ENCODE data around the gene RETREG2.

GRCh38 chr2:219159771-219160185, 18.3 kb upstream of the RETREG2 start:
- TF ChIP-seq CTCF (conservative IDR thresholded peaks at IDR 0.05; ENCODE audit: low read depth in 2 of 2) = no peak
- TF ChIP-seq EZH2phosphoT487 (IDR thresholded peaks at IDR 0.05; ENCODE audit: unreplicated experiment) = no peak
- no peak for TF ChIP-seq ETS1 (IDR thresholded peaks at IDR 0.05)
- no peak for TF ChIP-seq POLR2AphosphoS5 (IDR thresholded peaks at IDR 0.05; ENCODE audit: low read depth)
- TF ChIP-seq EZH2 (IDR thresholded peaks at IDR 0.05; ENCODE audit: low read depth, unreplicated experiment) = no peak
- TF ChIP-seq CREB1 (CRISPR knock-in tag; IDR thresholded peaks at IDR 0.05; ENCODE audit: low read depth) = no peak
- no peak for TF ChIP-seq JUNB (IDR thresholded peaks at IDR 0.05; ENCODE audit: unreplicated experiment)
- no peak for TF ChIP-seq REST (IDR thresholded peaks at IDR 0.05; ENCODE audit: unreplicated experiment)

All from GM23338 (cell line).